ENCODE results near the gene DNAH9.

DNAH9 gene

GRCh38 chr17:11853321-11854151 is 255.3 kb downstream of the DNAH9 start:
- no peak for TF ChIP-seq CTCF (IDR thresholded peaks at IDR 0.05; ENCODE audit: low read depth, low read length)
- no peak for DNase-seq (ENCODE audit: extremely low read depth, low read depth)

- TF ChIP-seq CTCF (IDR thresholded peaks at IDR 0.05; ENCODE audit: low read depth, low read length), result no peak
- no peak for DNase-seq (ENCODE audit: extremely low read depth, low read depth)
Observed at GRCh38 chr17:11855306-11855705, 257.0 kb downstream of the DNAH9 start.

GRCh38 chr17:11857006-11857405 is 258.7 kb downstream of the DNAH9 start:
- DNase-seq (ENCODE audit: extremely low read depth, low read depth), result no peak
- no peak for TF ChIP-seq CTCF (IDR thresholded peaks at IDR 0.05; ENCODE audit: low read depth, low read length)

- DNase-seq (ENCODE audit: extremely low read depth, low read depth), result no peak
- no peak for TF ChIP-seq CTCF (IDR thresholded peaks at IDR 0.05; ENCODE audit: low read depth, low read length)
Observed at GRCh38 chr17:11869680-11870394, 271.6 kb downstream of the DNAH9 start.

- DNase-seq (ENCODE audit: extremely low read depth, low read depth), result no peak
- no peak for TF ChIP-seq CTCF (IDR thresholded peaks at IDR 0.05; ENCODE audit: low read depth, low read length)
Observed at GRCh38 chr17:11871773-11872172, 273.5 kb downstream of the DNAH9 start.

- no peak for DNase-seq (ENCODE audit: extremely low read depth, low read depth)
- no peak for TF ChIP-seq CTCF (IDR thresholded peaks at IDR 0.05; ENCODE audit: low read depth, low read length)
Observed at GRCh38 chr17:11874756-11875155, 276.5 kb downstream of the DNAH9 start.

GRCh38 chr17:11880714-11881113 is 282.4 kb downstream of the DNAH9 start:
- DNase-seq (ENCODE audit: extremely low read depth, low read depth), result no peak
- TF ChIP-seq CTCF (IDR thresholded peaks at IDR 0.05; ENCODE audit: low read depth, low read length), result no peak

All from AG09319 (cell line).